Activated CD8-positive, alpha-beta memory T cell treated with anti-CD3 and anti-CD28 coated beads for 1 hour (primary cell): ENCODE measurements around the gene IRGC.

Experiments
- DNase-seq, 2 donors: peaks; one replicate each; pipeline ENCODE4 v3.0.0-alpha.2; 2020; ENCODE audit warnings: low read depth in 1 of 2; ENCODE audit errors: extremely low read depth in 1 of 2

IRGC gene

GRCh38 chr19:43721469-43722048 is 5.7 kb downstream of the IRGC start:
- no peak for DNase-seq

- DNase-seq = no peak
Observed at GRCh38 chr19:43723588-43723987, 7.7 kb downstream of the IRGC start.

GRCh38 chr19:43724896-43725295 is 9.0 kb downstream of the IRGC start:
- DNase-seq = no peak

- DNase-seq = no peak
Observed at GRCh38 chr19:43725468-43725867, 9.6 kb downstream of the IRGC start.

- no peak for DNase-seq
Observed at GRCh38 chr19:43726736-43727592, 11.1 kb downstream of the IRGC start.

- no peak for DNase-seq
Observed at GRCh38 chr19:43727593-43727853, 11.6 kb downstream of the IRGC start.

GRCh38 chr19:43729919-43730318 is 14.0 kb downstream of the IRGC start:
- no peak for DNase-seq

GRCh38 chr19:43731346-43731745 is 15.5 kb downstream of the IRGC start:
- no peak for DNase-seq

GRCh38 chr19:43731846-43732245 is 16.0 kb downstream of the IRGC start:
- DNase-seq = no peak

- DNase-seq = no peak
Observed at GRCh38 chr19:43735013-43735412, 19.1 kb downstream of the IRGC start.

- no peak for DNase-seq
Observed at GRCh38 chr19:43735957-43736356, 20.1 kb downstream of the IRGC start.

GRCh38 chr19:43738780-43739211 is 22.9 kb downstream of the IRGC start:
- no peak for DNase-seq

- DNase-seq = no peak
Observed at GRCh38 chr19:43739439-43740235, 23.8 kb downstream of the IRGC start.

GRCh38 chr19:43741075-43741825 is 25.4 kb downstream of the IRGC start:
- no peak for DNase-seq

GRCh38 chr19:43743059-43743458 is 27.2 kb downstream of the IRGC start:
- no peak for DNase-seq

GRCh38 chr19:43747557-43748204 is 31.8 kb downstream of the IRGC start:
- DNase-seq = no peak

- DNase-seq = no peak
Observed at GRCh38 chr19:43748205-43748594, 32.3 kb downstream of the IRGC start.

GRCh38 chr19:43748685-43749084 is 32.8 kb downstream of the IRGC start:
- DNase-seq = no peak

- no peak for DNase-seq
Observed at GRCh38 chr19:43749152-43749551, 33.3 kb downstream of the IRGC start.

GRCh38 chr19:43749898-43750297 is 34.0 kb downstream of the IRGC start:
- no peak for DNase-seq
